H9 (cell line): Measurements from ENCODE around the gene CLCN2. TPM values are rescaled to one million over a fixed set of nuclear protein-coding genes. Genes with fewer than 3 reads are reported as not detected.

ENCODE experiments used
- DNase-seq: peaks from one replicate; pipeline ENCODE4 v3.0.0-alpha.2; 2017
- H2AFZ ChIP-seq: one replicate; pipeline ENCODE4 v1.6.1; 2013; ENCODE audit warnings: mild to moderate bottlenecking, low read length, control low read depth, moderate library complexity
- H2AK5ac ChIP-seq: 2 replicates; pipeline ENCODE4 v1.6.1; 2013; ENCODE audit warnings: low read length, control low read depth, mixed read lengths; ENCODE audit not compliant: insufficient read length
- H2BK120ac ChIP-seq: one replicate; pipeline ENCODE4 v1.6.1; 2013; ENCODE audit warnings: low read depth, mild to moderate bottlenecking, low read length, control low read depth, inconsistent platforms; ENCODE audit not compliant: poor library complexity, severe bottlenecking
- H2BK12ac ChIP-seq: 2 replicates; pipeline ENCODE4 v1.6.1; 2013; ENCODE audit warnings: low read length, control low read depth, mixed read lengths, low read depth; ENCODE audit not compliant: insufficient read length
- H2BK15ac ChIP-seq: 2 replicates; pipeline ENCODE4 v1.6.1; 2013; ENCODE audit warnings: low read depth, low read length, control low read depth
- H2BK20ac ChIP-seq: one replicate; pipeline ENCODE4 v1.6.1; 2013; ENCODE audit warnings: low read depth, mild to moderate bottlenecking, low read length, control low read depth, inconsistent platforms; ENCODE audit not compliant: poor library complexity, severe bottlenecking
- H2BK5ac ChIP-seq: 2 replicates; pipeline ENCODE4 v1.6.1; 2013; ENCODE audit warnings: low read length, control low read depth, mixed read lengths; ENCODE audit not compliant: insufficient read length
- H3K14ac ChIP-seq: 2 replicates; pipeline ENCODE4 v1.6.1; 2013; ENCODE audit warnings: low read length, control low read depth; ENCODE audit not compliant: insufficient read depth
- H3K18ac ChIP-seq: 2 replicates; pipeline ENCODE4 v1.6.1; 2013; ENCODE audit warnings: low read depth, mild to moderate bottlenecking, mixed read lengths, low read length, control low read depth; ENCODE audit not compliant: insufficient read length
- H3K23ac ChIP-seq: 2 replicates; pipeline ENCODE4 v1.6.1; 2013; ENCODE audit warnings: low read length, control low read depth, mixed read lengths, low read depth; ENCODE audit not compliant: insufficient read length
- H3K23me2 ChIP-seq: 2 replicates; pipeline ENCODE4 v1.6.1; 2013; ENCODE audit warnings: low read depth, mild to moderate bottlenecking, mixed read lengths, low read length, control low read depth; ENCODE audit not compliant: insufficient read length, poor library complexity, severe bottlenecking
- H3K27ac ChIP-seq: 2 replicates; pipeline ENCODE4 v1.5.1; 2013; ENCODE audit warnings: low read length, control low read depth, mixed read lengths, low read depth; ENCODE audit not compliant: insufficient read length
- H3K27me3 ChIP-seq: 2 replicates; pipeline ENCODE4 v1.6.1; 2013; ENCODE audit warnings: low read length, control low read depth, inconsistent platforms; ENCODE audit not compliant: insufficient read depth
- H3K4ac ChIP-seq: 2 replicates; pipeline ENCODE4 v1.6.1; 2013; ENCODE audit warnings: low read depth, mild to moderate bottlenecking, control low read depth, inconsistent platforms, low read length, moderate library complexity
- H3K4me1 ChIP-seq: 2 replicates; pipeline ENCODE4 v1.6.1; 2013; ENCODE audit warnings: low read length, control low read depth, inconsistent platforms; ENCODE audit not compliant: insufficient read depth
- H3K4me2 ChIP-seq: 2 replicates; pipeline ENCODE4 v1.6.1; 2013; ENCODE audit warnings: low read length, control low read depth, mixed read lengths; ENCODE audit not compliant: insufficient read length, insufficient read depth
- H3K56ac ChIP-seq: 2 replicates; pipeline ENCODE4 v1.6.1; 2013; ENCODE audit warnings: low read depth, mild to moderate bottlenecking, mixed read lengths, low read length, control low read depth; ENCODE audit not compliant: insufficient read length
- H3K79me1 ChIP-seq: 2 replicates; pipeline ENCODE4 v1.6.1; 2013; ENCODE audit warnings: low read depth, mild to moderate bottlenecking, moderate library complexity, low read length, control low read depth, inconsistent platforms; ENCODE audit not compliant: insufficient read depth, poor library complexity, severe bottlenecking
- H3K79me2 ChIP-seq: 2 replicates; pipeline ENCODE4 v1.6.1; 2013; ENCODE audit warnings: low read length, control low read depth, inconsistent platforms; ENCODE audit not compliant: insufficient read depth
- H3K9ac ChIP-seq: 2 replicates; pipeline ENCODE4 v1.6.1; 2013; ENCODE audit warnings: low read length, control low read depth, mixed read lengths; ENCODE audit not compliant: insufficient read length; ENCODE audit errors: extremely low read depth
- H3K9me3 ChIP-seq: one replicate; pipeline ENCODE4 v1.6.1; 2013; ENCODE audit warnings: low read depth, low read length, inconsistent platforms; ENCODE audit not compliant: control insufficient read depth
- H3T11ph ChIP-seq: one replicate; pipeline ENCODE4 v1.6.1; 2013; ENCODE audit warnings: mild to moderate bottlenecking, low read length, control low read depth, inconsistent platforms
- H4K20me1 ChIP-seq: one replicate; pipeline ENCODE4 v1.6.1; 2013; ENCODE audit not compliant: control insufficient read depth, insufficient read length, insufficient read depth
- H4K5ac ChIP-seq: 2 replicates; pipeline ENCODE4 v1.6.1; 2013; ENCODE audit warnings: low read depth, mild to moderate bottlenecking, mixed read lengths, low read length, control low read depth; ENCODE audit not compliant: insufficient read length
- H4K8ac ChIP-seq: replicated peaks from 2 replicates; pipeline ENCODE4 v1.6.1; 2013; ENCODE audit warnings: low read length, control low read depth, mixed read lengths, low read depth; ENCODE audit not compliant: insufficient read length
- H4K91ac ChIP-seq: 2 replicates; pipeline ENCODE4 v1.6.1; 2013; ENCODE audit warnings: low read depth, mild to moderate bottlenecking, moderate library complexity, mixed read lengths, low read length, control low read depth; ENCODE audit not compliant: insufficient read length
- H3K27ac Mint-ChIP-seq, 3 experiments: 2 replicates in 2 of 3; 3 replicates in 1 of 3; pipeline ENCODE4 v1.8.0; 2020 to 2021; ENCODE audit warnings: mixed read lengths in 3 of 3, mild to moderate bottlenecking in 1 of 3, moderate library complexity in 1 of 3
- H3K27me3 Mint-ChIP-seq: 2 replicates; pipeline ENCODE4 v1.8.0; 2021; ENCODE audit warnings: low read depth, mild to moderate bottlenecking, moderate library complexity, mixed read lengths
- H3K36me3 Mint-ChIP-seq, 3 experiments: 2 replicates in 2 of 3; 3 replicates in 1 of 3; pipeline ENCODE4 v1.8.0; 2020 to 2021; ENCODE audit warnings: low read depth in 3 of 3, mixed read lengths in 3 of 3; ENCODE audit not compliant: insufficient read depth in 1 of 3
- H3K4me1 Mint-ChIP-seq, 2 experiments: 2 replicates each; pipeline ENCODE4 v1.8.0; 2020; ENCODE audit warnings: mixed read lengths in 2 of 2
- H3K4me3 Mint-ChIP-seq, 2 experiments: 2 replicates in 1 of 2; 3 replicates in 1 of 2; pipeline ENCODE4 v1.8.0; 2020 to 2021; ENCODE audit warnings: mild to moderate bottlenecking in 2 of 2, mixed read lengths in 2 of 2, moderate library complexity in 1 of 2
- H3K9me3 Mint-ChIP-seq, 2 experiments: 2 replicates in 1 of 2; 3 replicates in 1 of 2; pipeline ENCODE4 v1.8.0; 2020; ENCODE audit warnings: mild to moderate bottlenecking in 2 of 2, mixed read lengths in 2 of 2, moderate library complexity in 1 of 2
- CTCF ChIP-seq: fragments of 200-600 bp; sonication (generic); conservative IDR thresholded peaks from 3 replicates; pipeline ENCODE4 v1.8.0; 2021; ENCODE audit warnings: antibody characterized with exemption, mild to moderate bottlenecking
- WGBS: extraction: QIAGEN DNeasy Blood & Tissue Kit; methylation state at CpG from one replicate; pipeline ENCODE4 v1.1.7; 2013; ENCODE audit warnings: missing lambda C conversion rate, low lambda C conversion rate, mixed read lengths; ENCODE audit not compliant: insufficient read length; ENCODE audit errors: extremely low coverage; 5-methylcytosine and 5-hydroxymethylcytosine counted together
- total RNA-seq: library from RNA; stranded (reverse); gene quantifications from 2 replicates; pipeline ENCODE4 v1.2.1, GENCODE V29; 2021

Gene CLCN2
- total RNA-seq, 1 experiment from 2014 or later, result 17.2 TPM

GRCh38 chr3:184399410-184399809 lies 38.0 kb upstream of the CLCN2 start:
- no peaks in the 10 kb centered on the region for H3K27me3 ChIP-seq
- peaks cover 3 to 15% of the 10 kb centered on the region in 2 experiments for H3K4me1 Mint-ChIP-seq
- no peak overlapping the region for H3K9ac ChIP-seq
- H4K20me1 ChIP-seq, result no peaks in the 10 kb centered on the region
- H2AK5ac ChIP-seq, result no peak overlapping the region
- H2BK12ac ChIP-seq, result no peak overlapping the region
- no peak overlapping the region for H3T11ph ChIP-seq
- no peak for DNase-seq
- H4K8ac ChIP-seq, result no peak overlapping the region
- H3K18ac ChIP-seq, result no peak overlapping the region
- H3K79me1 ChIP-seq, result no peaks in the 10 kb centered on the region
- H3K4ac ChIP-seq, result no peak overlapping the region
- no peak overlapping the region for H2BK5ac ChIP-seq
- H4K5ac ChIP-seq, result no peak overlapping the region
- no peak overlapping the region for H3K27ac ChIP-seq
- H2BK15ac ChIP-seq, result no peak overlapping the region
- peak overlapping the region in 1 of 2 experiments; percentile 51; a peak in 1 of 5 replicates for H3K4me3 Mint-ChIP-seq
- peaks cover 2% of the 10 kb centered on the region for H3K23me2 ChIP-seq
- no peaks in the 10 kb centered on the region; the same call in 1 of the 2 replicates for H3K4me1 ChIP-seq
- no peak overlapping the region for H3K27ac Mint-ChIP-seq
- no CpG with 5 or more reads among the region's 9 CpGs for WGBS
- no peak overlapping the region for H3K56ac ChIP-seq
- no peak for TF ChIP-seq CTCF
- peaks cover 24% of the 10 kb centered on the region for H3K27me3 Mint-ChIP-seq
- H3K23ac ChIP-seq, result no peak overlapping the region
- no peaks in the 10 kb centered on the region for H3K36me3 Mint-ChIP-seq
- H4K91ac ChIP-seq, result no peak overlapping the region
- no peak overlapping the region for H2AFZ ChIP-seq
- H2BK120ac ChIP-seq, result no peak overlapping the region
- H2BK20ac ChIP-seq, result no peak overlapping the region
- peak overlapping the region; percentile 48 for H3K4me2 ChIP-seq
- no peaks in the 10 kb centered on the region for H3K79me2 ChIP-seq
- no peaks in the 10 kb centered on the region for H3K9me3 Mint-ChIP-seq
- no peaks in the 10 kb centered on the region for H3K9me3 ChIP-seq
- no peak overlapping the region for H3K14ac ChIP-seq
